ENCODE data around the gene RRP8. TPM values are rescaled to one million over a fixed set of nuclear protein-coding genes. Genes with fewer than 3 reads are reported as not detected.

Gene RRP8
- total and polyA plus RNA-seq, 10 donors: 17.0 to 28.4 (median 23.6) TPM

DNA sequence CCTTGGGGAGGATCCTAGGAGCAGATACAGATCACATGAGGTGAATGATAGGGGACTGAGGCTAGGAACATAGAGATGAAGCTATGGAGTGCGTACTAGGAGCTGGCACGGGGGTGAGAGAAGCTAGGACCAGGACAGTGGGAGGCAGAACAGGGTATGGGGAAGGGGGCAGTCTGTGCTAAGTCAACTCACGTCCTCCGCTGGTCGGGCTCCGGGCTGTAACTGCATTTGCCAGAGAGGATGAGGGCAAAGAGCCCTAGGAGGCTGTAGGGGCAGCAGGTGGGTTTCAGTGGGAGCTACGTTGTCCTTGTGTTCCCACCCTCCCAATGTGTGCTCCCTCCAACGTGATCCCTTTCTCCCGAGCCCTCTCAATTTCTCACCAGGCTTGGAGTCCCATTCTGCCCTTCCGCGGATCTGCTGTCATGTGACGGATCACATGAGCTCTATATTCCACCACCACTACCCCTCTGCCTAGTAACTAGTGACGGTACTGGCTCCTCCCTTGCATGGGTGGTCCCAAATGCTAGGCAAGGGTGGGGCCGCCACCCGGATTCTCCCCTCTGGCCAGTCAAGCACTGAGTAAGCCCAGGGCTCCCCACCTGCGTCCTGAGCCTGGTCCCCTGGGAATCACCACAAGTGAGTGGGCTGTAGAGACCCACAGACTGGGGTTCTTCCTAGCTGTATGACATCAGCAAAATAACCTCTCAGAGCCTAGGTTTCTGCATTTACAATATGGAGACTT, 15.8 kb upstream of the RRP8 start, which contains the start of gene TPP1:
TPP1 (minus strand) TSS at position 419 of the 742 bp plus-strand sequence; CDS start at position 397, 22 bp downstream.
- peak; percentile 96 for DNase-seq
- Histone ChIP-seq H3K9me3 (no peaks in the 10 kb centered on the region), H3K4me3 (peak within 1 kb of the TSS; percentile 66 to 95 (median 76)), H3K36me3 (peaks cover 0 to 48% (median 30%) of the 10 kb centered on the region in 6 donors), H3K4me1 (peaks cover 17 to 76% (median 36%) of the 10 kb centered on the region in 6 donors), H3K27me3 (replicated peaks in 1 of 7) (no peaks in the 10 kb centered on the region), H3K27ac (peak within 1 kb of the TSS; percentile 91 to 98 (median 94))
- WGBS, 5 donors: 0 to 2% (median 1%) methylated on average over 15 to 16 of the region's 16 CpGs
- intact Hi-C loops (cut with DNase I; ENCODE audit: low total_unique reads): no loop called here
- TF ChIP-seq POLR2A (IDR thresholded peaks at IDR 0.05) (peak; percentile 8 to 71 (median 69)), POLR2AphosphoS5 (IDR thresholded peaks at IDR 0.05) (peak; percentile 70 to 99 (median 90))
- TF ChIP-seq, protein P1, sequence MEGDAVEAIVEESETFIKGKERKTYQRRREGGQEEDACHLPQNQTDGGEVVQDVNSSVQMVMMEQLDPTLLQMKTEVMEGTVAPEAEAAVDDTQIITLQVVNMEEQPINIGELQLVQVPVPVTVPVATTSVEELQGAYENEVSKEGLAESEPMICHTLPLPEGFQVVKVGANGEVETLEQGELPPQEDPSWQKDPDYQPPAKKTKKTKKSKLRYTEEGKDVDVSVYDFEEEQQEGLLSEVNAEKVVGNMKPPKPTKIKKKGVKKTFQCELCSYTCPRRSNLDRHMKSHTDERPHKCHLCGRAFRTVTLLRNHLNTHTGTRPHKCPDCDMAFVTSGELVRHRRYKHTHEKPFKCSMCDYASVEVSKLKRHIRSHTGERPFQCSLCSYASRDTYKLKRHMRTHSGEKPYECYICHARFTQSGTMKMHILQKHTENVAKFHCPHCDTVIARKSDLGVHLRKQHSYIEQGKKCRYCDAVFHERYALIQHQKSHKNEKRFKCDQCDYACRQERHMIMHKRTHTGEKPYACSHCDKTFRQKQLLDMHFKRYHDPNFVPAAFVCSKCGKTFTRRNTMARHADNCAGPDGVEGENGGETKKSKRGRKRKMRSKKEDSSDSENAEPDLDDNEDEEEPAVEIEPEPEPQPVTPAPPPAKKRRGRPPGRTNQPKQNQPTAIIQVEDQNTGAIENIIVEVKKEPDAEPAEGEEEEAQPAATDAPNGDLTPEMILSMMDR (IDR thresholded peaks at IDR 0.05 in 8 of 11, conservative IDR thresholded peaks at IDR 0.05 in 3 of 11): no peak

DNA sequence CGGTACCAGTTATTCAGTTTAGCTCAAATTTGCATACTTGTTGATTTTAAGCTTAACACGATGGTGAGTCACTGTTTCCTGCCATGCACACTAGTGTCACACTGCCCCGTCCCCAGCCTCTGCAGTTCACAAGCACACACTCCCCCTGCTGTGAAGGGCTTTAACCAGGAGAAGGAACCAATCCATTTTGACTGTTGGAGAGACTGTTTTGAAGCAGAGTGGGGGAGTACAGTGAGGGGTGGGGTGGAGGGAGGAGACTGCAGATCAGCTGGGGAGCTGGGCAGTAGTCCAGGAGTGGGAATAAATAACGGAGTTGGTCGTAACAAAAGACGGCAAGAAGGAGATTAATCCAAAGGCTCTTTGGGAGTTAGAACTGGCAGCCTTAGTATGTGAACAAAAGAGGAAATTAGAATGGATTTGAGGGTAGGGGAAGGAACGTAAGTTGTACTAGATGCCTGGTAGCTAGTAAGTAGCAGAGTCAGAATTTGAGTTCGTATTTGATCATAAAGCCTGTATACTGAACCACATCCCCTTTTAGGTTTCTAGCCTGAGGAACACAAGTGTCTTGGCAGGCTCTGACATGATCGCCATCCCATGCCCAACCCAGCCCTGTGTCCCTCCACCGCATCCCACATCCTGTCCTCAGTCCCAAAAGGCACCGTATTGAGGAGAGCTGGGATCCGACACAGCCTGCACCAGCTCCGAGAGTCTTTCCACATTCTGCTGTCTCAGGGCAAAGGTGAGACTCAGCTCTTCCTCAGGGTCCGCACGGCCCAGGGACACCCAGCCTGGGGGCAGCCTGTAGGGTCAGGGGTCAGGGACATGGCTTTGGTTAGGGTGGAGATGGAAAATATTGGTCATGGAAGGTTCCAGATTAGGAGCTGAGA, 14.9 kb upstream of the RRP8 start:
- Histone ChIP-seq H3K27ac (peak overlapping the region; percentile 91 to 98 (median 94)), H3K4me1 (peaks cover 20 to 84% (median 37%) of the 10 kb centered on the region in 6 donors), H3K27me3 (replicated peaks in 1 of 7) (no peaks in the 10 kb centered on the region), H3K9me3 (no peaks in the 10 kb centered on the region), H3K4me3 (peak overlapping the region; percentile 66 to 95 (median 76)), H3K36me3 (peaks cover 0 to 46% (median 29%) of the 10 kb centered on the region in 6 donors)
- intact Hi-C loops (cut with DNase I; ENCODE audit: low total_unique reads): no loop called here
- 1 to 4% (median 3%) methylated on average over 15 of the region's 15 CpGs for WGBS, 5 donors
- peak; percentile 86 for DNase-seq
- peak in 2 of 3 donors; percentile 8 to 90 for TF ChIP-seq POLR2AphosphoS5 (IDR thresholded peaks at IDR 0.05)
- TF ChIP-seq, protein P1 (IDR thresholded peaks at IDR 0.05 in 8 of 11, conservative IDR thresholded peaks at IDR 0.05 in 3 of 11): peak in 1 of 11 experiments; percentile 8
- TF ChIP-seq POLR2A (IDR thresholded peaks at IDR 0.05): peak in 1 of 3 donors; percentile 68

DNA sequence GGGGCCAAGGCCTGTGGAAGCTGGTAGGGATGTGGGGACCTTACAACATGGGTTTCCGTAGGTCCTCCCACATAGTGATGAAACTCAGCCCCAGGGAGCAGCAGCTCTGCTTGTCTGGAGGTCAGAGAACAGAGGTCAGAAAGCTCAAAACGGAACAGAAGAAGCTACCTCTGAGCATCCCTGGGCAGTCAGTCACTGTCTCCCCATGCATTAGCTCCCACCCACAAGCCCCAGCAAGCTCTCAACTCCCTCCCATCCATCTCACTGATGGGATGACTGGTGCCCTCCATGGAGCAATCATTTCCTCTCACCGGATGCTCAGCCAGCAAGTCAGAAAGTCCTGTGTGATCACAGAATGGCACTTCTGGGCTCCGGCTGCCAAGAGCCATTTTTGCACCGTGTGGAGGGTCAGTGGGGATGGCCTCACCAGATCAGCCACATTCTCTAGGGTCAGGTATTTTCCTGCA, 13.9 kb upstream of the RRP8 start:
- TF ChIP-seq POLR2A (IDR thresholded peaks at IDR 0.05): no peak
- TF ChIP-seq POLR2AphosphoS5 (IDR thresholded peaks at IDR 0.05): no peak
- TF ChIP-seq, protein P1 (IDR thresholded peaks at IDR 0.05 in 8 of 11, conservative IDR thresholded peaks at IDR 0.05 in 3 of 11): no peak
- no peaks in the 10 kb centered on the region for H3K27me3 ChIP-seq (replicated peaks in 1 of 7)
- H3K9me3 ChIP-seq: no peaks in the 10 kb centered on the region
- WGBS, 5 donors: 41 to 65% (median 52%) methylated on average over 5 of the region's 5 CpGs
- DNase-seq: peak; percentile 75
- H3K4me1 ChIP-seq: peaks cover 29 to 94% (median 47%) of the 10 kb centered on the region in 6 donors
- intact Hi-C loops (cut with DNase I; ENCODE audit: low total_unique reads): no loop called here
- H3K36me3 ChIP-seq: peaks cover 0 to 39% (median 29%) of the 10 kb centered on the region in 6 donors
- H3K4me3 ChIP-seq: peak overlapping the region; percentile 66 to 95 (median 76)
- H3K27ac ChIP-seq: peak overlapping the region; percentile 91 to 98 (median 94)
